AG09319 (cell line): ENCODE measurements around the gene KCNH4.

ENCODE experiments used
- DNase-seq: peaks from one replicate; pipeline ENCODE4 v3.0.0-alpha.2; 2010; ENCODE audit warnings: low read depth; ENCODE audit errors: extremely low read depth
- TF ChIP-seq, protein P1 (sequence below): IDR thresholded peaks from 2 replicates; pipeline ENCODE4 v1.5.1; 2011; ENCODE audit warnings: low read depth, mild to moderate bottlenecking, inconsistent platforms, low read length, moderate library complexity

Gene KCNH4

GRCh38 chr17:42124256-42124655 lies 56.7 kb downstream of the KCNH4 start:
- TF ChIP-seq, protein P1, sequence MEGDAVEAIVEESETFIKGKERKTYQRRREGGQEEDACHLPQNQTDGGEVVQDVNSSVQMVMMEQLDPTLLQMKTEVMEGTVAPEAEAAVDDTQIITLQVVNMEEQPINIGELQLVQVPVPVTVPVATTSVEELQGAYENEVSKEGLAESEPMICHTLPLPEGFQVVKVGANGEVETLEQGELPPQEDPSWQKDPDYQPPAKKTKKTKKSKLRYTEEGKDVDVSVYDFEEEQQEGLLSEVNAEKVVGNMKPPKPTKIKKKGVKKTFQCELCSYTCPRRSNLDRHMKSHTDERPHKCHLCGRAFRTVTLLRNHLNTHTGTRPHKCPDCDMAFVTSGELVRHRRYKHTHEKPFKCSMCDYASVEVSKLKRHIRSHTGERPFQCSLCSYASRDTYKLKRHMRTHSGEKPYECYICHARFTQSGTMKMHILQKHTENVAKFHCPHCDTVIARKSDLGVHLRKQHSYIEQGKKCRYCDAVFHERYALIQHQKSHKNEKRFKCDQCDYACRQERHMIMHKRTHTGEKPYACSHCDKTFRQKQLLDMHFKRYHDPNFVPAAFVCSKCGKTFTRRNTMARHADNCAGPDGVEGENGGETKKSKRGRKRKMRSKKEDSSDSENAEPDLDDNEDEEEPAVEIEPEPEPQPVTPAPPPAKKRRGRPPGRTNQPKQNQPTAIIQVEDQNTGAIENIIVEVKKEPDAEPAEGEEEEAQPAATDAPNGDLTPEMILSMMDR = no peak
- DNase-seq = no peak

GRCh38 chr17:42122371-42123303 lies 58.3 kb downstream of the KCNH4 start, which contains the start of gene HSPB9:
Gene HSPB9, plus strand, starts transcription at chr17:42122804. Its CDS starts 47 bp downstream, at chr17:42122851.
- TF ChIP-seq, protein P1 = no peak
- no peak for DNase-seq

DNA sequence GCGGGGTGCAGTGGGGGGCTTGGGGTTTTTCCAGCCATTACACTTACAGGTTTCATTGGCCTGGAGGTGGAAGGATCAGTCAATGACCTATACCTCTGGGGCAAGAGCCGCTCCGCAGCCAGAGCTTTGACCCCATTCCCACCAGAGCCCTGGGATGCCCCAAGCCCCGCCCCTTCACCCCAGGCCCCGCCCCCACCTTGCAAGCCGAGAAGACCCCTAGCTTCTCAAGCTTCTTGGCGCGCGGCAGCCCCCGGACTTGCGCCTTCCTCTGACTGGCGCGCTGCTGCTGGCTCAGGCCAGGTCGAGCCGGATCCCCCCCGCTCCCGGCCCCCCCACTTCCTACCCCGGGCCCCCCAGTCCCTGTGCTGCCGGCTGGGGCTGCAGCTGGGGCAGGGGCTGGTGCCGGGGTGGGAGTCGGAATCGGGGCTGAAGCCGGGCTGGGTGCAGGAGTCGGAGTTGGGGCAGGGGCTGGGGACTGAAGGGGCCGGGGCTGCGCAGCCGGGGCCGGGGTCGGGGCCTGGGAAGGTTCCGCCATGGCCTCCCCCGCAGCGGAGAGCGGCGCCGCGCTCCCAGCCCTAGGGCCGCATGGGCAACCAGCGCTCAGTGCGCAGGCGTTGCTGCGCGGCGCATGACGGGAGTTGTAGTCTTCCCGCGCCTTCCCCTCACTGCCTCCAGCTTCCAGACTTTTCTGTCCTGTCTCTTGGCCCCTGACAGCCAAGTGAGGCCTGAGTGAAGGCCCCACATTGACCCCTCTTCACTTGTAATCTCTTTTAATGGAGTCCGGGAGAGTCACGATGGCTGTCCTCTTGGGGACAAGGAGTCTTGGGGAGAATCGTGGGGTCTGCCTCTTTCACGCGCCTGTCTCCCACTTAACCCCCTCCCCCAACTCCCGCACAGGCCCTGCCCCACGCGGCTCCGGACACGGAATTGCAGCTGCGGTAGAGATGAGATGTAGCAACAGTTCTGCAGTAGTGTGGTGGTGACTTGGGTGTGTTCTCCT lies 59.9 kb downstream of the KCNH4 start, which contains the start of gene KAT2A:
TSS of gene KAT2A (minus strand) at position 598 of the 1,000 bp plus-strand sequence. CDS start at position 535, 63 bp downstream.
- TF ChIP-seq, protein P1 = no peak
- DNase-seq = peak; percentile 42

- DNase-seq = no peak
- TF ChIP-seq, protein P1 = no peak
Measured at GRCh38 chr17:42120161-42120769, 60.7 kb downstream of the KCNH4 start.

DNA sequence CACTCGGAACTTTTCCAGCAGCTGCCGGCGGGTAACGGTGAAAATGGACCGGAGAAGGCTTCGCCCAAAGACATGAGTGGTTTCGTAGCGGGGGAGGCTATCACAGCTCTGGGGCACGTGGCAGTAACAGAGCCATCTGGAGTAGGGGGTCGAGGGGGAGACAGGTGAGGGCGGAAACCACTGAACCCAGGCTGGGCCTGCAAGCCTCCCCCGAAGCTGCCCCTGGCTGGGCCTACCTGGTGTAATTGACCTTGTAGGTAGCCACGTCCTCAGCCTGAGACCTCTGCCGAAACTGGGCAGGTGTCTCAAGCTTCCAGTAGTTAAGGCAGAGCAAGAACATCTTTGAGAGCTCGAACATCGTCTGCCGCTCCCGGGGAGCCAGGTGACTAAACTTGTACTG lies 61.6 kb downstream of the KCNH4 start:
- no peak for DNase-seq
- TF ChIP-seq, protein P1 = no peak

- no peak for DNase-seq
- TF ChIP-seq, protein P1 = peak; percentile 41
Measured at GRCh38 chr17:42118545-42118944, 62.4 kb downstream of the KCNH4 start.
